ENCODE measurements around the gene NAALADL2.
"Not testable (repeated sequence)": the region's sequence is repeated elsewhere in the genome, so short reads cannot be mapped to it uniquely, and the experiment has no call there.

NAALADL2 gene

DNA sequence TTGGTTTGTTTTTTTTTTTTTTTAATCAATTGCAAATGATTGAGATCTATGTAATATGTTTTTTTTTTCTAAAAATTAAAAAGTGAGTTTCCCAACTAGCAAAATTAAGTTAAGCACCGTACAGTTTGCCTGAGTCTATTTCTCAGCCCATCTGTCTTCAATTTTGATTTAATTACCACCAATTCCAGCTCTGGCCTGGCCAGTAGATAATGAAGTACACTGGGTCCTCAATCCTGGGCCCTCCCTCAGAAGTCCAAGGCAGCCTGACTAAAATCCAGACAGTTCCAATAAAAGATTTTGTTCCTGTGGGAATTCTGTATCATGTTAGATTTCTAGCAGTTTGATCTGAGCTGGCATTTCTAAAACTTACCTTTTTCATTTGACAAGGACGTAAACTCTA lies 887.2 kb downstream of the NAALADL2 start:
- DNase-seq (ENCODE audit: low read depth in 2 of 2): no peak

DNA sequence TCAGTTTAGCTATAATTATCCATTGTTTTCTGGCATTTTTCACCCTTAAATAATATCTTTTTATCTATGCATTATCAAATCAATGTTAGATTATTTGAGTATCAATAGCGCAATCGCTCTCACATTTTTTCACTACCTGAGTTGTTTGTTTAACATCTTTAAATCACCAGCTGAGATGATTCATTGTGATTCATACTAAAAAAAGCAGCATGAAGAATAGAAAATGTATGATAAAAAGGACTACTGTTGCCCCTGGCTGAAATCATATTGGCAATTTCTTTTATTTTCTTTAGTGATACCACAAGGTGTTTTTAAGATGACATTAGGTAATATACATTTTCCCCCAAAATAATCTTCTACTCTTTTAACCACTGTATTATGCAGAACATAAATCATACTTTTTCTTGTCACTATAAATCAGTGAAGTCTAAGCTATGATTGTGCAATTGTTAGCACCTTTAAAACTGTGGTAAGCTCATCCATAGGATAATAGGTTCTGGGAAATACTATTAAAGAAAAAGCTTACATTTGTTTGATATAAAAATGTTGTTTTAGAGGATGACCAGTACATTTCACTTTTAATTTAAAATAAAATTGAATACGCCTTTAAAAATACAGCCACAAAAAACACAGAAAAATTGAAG lies 889.1 kb downstream of the NAALADL2 start:
- no peak for DNase-seq (ENCODE audit: low read depth in 2 of 2)

DNA sequence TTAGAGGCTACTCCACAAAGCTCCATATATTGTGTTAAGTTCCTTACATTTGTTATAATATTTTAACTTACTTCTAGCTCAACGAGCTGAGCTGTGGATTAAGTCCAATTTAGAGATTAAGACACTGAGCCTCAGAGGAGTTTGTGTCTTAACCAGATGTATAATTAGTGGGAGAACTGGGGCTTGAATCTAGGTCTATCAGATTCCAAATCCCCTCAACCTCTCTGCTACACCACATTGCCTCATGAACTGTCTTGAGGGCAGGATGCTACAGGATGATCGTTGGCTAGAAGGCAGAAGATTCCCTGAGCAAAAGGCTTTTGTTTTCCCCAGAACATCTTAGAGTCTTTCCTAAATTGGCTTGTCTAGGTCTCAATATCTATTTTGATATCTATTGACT lies 890.8 kb downstream of the NAALADL2 start:
- no peak for DNase-seq (ENCODE audit: low read depth in 2 of 2)

DNA sequence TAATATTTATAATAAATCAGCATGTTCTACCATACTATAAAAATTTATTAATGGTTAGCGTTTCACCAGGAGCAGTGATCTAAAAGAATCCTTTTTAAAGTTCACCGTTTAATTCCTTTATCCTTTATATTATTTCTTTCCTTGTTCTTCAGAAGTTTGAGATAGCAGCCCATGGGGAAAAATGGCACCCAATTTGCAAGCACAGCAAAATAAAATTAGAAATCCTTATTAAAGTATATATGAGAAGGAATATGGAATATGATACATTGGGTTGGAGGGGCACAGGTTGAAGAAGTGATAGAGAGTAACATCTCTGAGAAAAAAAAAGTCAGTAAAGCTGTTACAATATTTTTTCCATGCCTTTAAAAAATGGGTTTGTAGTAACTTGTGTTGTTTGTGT lies 892.0 kb downstream of the NAALADL2 start:
- no peak for DNase-seq (ENCODE audit: low read depth in 2 of 2)

DNA sequence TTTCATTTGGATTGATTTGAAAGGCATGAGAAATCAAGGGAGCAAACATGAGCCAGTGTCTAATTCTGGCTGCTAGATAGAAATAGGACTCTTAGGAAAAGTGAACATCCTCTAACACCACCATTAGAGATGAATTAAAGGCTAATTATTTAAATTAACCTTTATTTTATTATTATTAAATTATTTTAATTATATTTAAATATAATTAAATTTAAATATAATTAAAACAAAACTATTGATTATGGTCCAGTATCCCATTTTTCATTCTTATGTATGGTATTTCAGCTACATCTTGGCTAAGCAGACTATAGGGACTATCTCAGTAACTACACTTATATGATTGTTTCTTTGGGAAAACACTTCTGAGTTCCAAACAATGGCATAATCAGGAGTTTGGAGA lies 904.8 kb downstream of the NAALADL2 start:
- no peak for DNase-seq (ENCODE audit: low read depth in 2 of 2)

DNA sequence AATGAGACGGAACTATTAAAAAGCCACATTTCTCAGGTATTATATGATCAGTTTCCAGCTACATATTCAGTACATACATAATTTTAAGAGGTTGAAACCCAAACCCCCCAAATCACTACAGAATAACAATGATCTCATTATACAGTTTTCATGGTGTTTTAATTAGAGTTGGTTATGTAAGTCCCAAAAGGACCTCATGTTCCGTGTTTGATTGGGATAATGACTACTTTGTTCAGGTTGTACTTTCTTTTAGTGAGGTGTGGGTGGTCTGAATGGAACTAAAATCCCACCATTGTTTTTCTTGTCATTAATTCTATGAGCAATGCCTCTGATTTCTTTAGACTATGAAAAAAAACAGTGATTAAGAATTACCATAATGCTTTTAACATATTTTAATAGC lies 905.6 kb downstream of the NAALADL2 start:
- DNase-seq (ENCODE audit: low read depth in 2 of 2): no peak

DNA sequence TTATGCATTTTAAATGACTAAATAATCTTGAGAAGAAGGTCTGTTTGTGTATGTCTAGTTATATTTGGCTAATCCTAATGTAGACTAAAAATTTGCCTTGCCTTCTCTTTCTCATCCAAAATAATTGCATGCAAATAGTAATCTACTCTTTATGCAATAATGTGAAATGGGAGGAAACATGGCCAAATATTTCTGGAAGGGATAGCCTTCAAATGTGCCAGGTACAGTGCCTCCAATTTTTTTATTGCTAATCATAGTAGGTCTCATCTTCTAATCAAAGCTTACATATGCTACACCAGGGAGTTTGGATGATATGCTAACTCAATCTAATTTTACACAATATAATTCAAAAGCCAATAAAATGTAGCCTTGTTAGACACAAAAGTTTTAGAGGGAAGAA lies 911.3 kb downstream of the NAALADL2 start:
- DNase-seq (ENCODE audit: low read depth in 2 of 2): no peak

DNA sequence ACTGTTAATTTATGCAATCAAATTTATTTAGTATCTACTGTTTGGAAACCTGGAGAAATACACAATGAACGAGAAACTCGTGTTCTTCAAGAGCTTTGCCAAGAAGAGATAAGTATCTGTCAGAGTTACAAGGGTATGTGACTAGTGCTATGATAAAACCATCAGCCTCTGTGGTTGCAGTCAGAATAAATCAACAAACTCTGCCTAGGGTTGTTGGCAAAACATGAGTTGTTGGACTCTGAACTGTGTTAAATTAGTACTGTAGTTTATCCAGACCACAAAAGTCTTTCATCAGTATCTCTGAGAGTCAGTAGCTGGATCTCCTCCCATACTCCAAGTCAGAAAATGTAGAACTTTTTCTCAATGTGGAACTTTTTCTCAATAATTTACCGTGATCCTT lies 918.4 kb downstream of the NAALADL2 start:
- no peak for DNase-seq (ENCODE audit: low read depth in 2 of 2)

DNA sequence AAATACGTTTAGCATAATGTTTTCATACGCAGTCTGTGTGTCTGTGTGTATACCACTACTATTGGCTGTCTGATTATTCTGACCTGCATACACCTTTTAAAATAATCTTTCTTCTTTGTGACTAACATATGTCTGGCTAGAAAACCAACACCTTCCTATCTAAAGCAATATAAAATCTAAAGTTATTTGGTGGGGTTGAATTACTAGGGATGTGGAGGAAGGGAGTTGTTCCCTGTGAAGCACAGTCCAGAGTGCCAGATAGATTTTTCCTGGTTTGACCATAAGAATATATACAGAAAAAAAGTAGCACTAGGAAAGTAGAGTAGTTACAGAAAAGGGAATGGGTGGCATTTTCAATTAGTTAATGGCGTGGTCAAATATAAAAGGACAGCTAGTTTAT lies 918.8 kb downstream of the NAALADL2 start:
- DNase-seq (ENCODE audit: low read depth in 2 of 2): no peak

DNA sequence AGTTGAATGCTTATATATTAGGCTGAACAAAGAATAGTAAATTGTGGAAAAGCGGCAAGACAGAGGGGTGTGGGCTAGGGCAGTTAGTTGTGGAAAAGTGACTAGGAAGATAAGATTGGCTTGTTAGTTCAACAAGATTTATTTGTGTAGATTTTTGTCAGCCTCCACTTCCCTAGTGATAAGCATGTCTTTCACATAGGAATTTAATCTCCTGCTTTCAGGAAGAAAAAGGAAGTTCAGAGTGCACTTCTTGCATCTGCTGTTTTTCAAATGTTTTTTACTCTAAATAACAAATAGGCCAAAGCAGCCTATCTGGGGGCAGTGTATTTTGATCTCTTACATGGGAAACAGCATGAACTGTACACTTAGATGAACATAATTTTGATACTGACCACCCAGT lies 919.9 kb downstream of the NAALADL2 start:
- DNase-seq (ENCODE audit: low read depth in 2 of 2): no peak

DNA sequence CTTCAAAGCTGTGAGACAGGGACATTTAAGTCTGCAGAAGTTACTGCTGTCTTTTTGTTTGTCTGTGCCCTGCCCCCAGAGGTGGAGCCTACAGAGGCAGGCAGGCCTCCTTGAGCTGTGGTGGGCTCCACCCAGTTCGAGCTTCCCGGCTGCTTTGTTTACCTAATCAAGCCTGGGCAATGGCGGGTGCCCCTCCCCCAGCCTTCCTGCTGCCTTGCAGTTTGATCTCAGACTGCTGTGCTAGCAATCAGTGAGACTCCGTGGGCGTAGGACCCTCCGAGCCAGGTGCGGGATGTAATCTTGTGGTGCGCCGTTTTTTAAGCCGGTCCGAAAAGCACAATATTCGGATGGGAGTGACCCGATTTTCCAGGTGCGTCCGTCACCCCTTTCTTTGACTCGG lies 928.0 kb downstream of the NAALADL2 start:
- not testable (repeated sequence) for DNase-seq (ENCODE audit: low read depth in 2 of 2)

DNA sequence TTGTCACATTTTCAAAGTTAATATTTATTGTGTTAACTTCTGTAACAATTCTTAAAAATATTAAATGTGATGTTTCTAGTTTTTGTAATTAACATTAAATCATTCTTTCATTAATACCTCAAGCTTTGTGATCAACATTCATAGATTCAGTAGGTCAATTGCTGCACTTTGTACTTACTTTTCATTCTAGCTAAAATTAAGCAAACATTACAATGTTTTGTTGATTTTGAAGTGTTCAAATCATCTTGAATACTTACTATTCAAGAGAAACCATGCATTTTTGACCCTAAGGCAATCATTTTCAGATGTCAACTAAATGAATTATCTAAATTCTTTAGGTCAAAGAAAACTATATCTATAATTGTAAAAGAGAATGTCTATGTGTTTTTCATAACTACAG lies 933.1 kb downstream of the NAALADL2 start:
- no peak for DNase-seq (ENCODE audit: low read depth in 2 of 2)

DNA sequence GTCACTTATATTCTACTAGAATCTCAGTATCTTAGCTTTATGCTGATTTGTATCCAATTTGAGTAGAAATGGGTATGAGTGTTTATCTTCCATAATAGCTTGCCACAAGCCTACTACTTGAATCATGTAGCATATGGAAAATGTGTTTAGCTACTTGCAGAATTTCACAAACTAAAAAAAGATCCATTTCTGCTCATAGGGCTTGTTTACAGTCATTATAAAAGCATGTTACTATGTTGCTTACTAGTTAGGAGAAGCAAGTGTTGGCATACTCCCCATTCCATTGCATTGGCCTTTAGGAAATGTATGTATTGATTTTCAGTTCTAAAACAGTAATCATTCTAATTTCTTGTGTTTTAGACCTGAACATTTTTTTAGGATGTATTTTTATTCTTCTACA lies 939.2 kb downstream of the NAALADL2 start:
- no peak for DNase-seq (ENCODE audit: low read depth in 2 of 2)

DNA sequence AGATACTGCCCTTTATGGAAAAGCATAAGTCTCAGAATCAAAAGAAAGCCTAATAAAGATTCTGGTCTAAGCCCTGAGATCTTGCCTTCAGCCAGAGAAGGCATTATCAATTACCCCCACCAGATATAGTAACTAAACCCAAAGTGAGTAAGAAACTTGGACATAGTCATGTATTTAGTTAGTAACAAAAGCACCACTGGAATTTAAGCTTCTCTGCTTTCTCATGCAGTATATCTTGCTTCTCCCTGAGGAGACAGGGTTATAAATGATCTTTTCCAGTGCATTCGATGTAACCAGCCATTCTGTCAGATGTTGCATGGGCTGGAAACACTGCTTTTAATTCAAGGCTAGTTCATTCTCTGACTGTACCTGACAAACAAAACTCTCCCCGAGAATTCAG lies 946.7 kb downstream of the NAALADL2 start:
- DNase-seq (ENCODE audit: low read depth in 2 of 2): no peak

DNA sequence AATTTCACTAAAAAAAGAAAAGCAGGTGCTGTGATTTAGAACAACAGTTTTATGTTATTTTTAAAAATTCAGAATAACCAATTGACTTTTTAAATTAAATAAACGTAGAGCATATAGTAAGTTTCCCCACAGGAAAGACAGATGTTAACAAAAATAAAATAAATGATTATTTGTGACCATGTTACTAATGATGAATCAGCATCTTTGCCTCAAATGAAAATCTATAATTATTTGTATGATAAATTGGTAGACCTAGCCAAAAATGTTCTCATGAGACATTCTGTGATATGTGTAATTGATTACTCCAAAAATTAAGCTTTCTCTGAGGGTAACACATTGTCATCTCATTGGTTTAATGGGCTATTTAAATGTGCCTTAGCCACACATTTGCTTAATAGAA lies 948.0 kb downstream of the NAALADL2 start:
- no peak for DNase-seq (ENCODE audit: low read depth in 2 of 2)

DNA sequence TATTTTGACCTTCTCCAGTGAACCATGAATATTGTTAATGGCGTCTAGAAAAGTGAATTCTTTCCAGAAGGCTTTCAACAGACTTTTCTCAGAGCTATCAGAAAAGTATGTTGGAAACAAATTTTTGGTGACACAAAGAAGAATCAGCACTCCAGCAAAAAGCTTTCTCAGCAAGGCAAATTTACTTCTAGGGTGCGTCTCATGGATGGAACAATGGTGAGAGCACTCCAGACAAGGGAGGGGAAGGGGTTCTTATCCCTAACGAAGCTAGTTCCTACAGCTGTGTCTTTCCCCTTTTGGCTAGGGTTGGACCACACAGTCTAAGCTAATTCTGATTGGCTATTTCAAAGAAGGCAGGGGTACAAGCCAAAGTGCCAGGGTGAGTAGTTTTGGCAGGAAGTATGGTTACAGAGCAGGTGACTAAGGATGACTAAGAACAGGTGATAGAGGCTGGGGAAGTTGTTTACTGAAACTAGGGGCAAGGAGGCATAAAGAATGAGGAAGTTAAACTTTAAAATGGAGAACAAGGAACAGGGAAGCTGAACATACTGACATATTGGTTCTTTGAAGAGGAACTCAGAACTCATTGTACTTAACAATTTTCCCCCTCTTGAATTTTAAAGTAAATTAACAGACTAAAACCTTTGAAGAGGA lies 959.8 kb downstream of the NAALADL2 start:
- no peak for DNase-seq (ENCODE audit: low read depth in 2 of 2)

DNA sequence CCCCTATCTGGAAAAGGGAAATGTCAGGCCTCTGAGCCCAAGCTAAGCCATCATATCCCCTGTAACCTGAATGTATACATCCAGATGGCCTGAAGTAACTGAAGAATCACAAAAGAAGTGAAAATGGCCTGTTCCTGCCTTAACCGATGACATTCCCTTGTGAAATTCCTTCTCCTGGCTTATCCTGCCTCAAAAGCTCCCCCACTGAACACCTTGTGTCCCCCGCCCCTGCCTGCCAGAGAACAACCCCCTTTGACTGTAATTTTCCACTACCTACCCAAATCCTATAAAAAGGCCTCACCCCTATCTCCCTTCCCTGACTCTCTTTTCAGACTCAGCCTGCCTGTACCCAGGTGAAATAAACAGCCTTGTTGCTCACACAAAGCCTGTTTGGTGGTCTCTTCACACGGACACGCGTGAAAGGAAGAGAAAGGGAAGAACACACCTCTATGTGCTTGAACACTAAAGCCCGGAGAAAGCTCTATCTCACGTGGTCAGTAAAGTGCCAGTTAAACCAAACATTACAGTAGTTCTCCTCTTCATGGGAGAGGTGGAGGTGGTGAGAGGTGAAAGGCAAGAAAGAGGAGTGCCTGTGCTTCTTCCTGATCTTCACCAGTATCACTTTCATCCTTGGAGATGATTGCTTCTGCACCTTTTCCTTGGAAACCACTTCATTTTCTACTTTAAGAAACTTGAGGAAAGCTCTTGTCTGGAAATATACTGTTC lies 963.8 kb downstream of the NAALADL2 start:
- not testable (repeated sequence) for DNase-seq (ENCODE audit: low read depth in 2 of 2)

DNA sequence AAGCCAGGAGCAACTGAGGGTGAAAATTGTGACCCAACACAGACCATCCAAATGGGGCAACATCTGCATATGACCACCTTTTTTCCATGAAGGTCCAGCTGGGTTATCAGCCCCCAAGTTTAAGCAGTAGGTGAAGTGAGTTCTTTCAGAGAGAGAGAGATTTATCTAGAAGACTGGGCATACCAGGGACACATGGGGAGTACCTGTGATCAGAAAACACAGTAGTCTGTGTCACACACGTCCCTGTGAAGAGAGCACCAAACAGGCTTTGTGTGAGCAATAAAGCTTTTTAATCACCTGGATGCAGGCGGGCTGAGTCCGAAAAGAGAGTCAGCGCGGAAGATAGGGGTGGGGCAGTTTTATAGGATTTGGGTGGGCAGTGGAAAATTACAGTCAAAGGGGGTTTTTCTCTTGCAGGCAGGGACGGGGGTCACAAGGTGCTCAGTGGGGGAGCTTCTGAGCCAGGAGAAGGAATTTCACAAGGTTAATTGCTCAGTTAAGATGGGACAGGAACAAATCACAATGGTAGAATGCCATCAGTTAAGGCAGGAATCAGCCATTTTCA lies 966.0 kb downstream of the NAALADL2 start:
- DNase-seq (ENCODE audit: low read depth in 2 of 2): not testable (repeated sequence)

DNA sequence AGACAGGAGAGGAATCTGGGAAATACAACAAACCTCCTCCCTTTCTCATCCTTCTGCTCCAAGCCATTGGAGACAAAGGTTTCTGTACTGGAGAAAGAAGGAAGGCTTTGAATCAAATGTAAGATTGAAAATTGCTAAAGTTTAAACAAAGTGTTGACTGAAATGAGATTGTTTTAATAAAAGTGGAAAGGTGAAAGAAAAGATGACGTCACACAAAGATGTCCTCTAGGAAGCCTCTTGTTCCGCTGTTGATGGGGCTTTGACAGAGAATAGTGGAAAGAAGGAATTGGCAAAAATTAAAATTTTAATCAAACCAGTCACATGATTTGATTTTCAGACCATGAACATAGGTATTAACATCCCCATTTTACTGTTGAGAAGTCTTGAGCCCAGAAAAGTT lies 967.6 kb downstream of the NAALADL2 start:
- DNase-seq (ENCODE audit: low read depth in 2 of 2): no peak

DNA sequence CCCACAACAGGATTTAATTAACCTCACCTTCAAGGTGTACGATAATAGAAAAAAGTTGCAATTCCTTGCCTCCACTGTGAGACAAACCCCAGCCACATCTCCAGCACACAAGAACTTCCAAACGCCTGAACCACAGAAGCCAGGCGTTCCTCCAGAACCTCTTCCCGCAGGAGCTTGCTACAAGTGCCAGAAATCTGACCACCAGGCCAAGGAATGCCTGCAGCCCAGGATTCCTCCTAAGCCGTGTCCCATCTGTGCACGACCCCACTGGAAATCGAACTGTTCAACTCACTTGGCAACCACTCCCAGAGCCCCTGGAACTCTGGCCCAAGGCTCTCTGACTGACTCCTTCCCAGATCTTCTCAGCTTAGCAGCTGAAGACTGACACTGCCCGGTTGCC lies 970.7 kb downstream of the NAALADL2 start:
- not testable (repeated sequence) for DNase-seq (ENCODE audit: low read depth in 2 of 2)

DNA sequence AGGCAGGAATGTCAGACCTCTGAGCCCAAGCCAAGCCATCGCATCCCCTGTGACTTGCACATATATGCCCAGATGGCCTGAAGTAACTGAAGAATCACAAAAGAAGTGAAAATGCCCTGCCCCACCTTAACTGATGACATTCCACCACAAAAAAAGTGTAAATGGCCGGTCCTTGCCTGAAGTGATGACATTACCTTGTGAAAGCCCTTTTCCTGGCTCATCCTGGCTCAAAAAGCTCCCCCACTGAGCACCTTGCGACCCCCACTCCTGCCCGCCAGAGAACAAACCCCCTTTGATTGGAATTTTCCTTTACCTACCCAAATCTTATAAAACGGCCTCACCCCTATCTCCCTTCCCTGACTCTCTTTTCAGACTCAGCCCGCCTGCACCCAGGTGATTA lies 976.6 kb downstream of the NAALADL2 start:
- DNase-seq (ENCODE audit: low read depth in 2 of 2): not testable (repeated sequence)

DNA sequence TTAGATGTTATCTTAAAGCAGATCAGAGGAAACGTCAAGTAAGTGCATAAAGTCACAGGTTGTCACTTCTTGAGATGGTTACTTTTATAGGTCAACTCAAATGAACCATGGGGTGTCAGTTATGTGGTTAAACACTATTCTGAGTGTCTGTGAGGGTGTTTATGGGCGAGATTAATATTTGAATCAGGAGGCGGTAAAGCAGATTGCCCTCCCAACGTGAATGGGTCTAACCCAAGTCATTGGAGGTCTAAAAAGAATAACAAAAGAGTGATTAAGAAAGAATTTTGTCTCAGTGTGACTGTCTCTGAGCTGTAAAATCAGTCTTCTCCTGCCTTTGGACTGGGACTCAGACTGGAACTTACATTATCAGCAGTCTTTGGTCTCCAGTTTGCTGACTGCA lies 977.5 kb downstream of the NAALADL2 start:
- DNase-seq (ENCODE audit: low read depth in 2 of 2): no peak

DNA sequence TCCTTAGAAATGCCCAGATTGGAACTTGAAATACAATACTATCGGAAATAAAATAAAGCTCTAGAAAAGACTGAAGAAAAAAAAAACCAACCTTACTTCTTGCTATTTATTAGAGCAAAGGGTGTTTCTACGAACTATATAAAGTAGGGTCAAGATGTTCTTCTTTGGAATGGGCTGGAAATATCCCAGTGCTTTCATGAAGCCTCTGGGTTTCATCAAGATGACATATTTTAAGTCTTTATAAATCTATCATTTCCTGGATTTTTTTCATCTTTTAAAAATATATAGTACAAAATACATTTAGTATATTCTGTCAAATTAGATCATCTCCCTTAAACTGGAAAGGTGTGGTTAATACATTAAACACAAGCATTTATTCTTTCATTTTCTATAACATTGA lies 978.8 kb downstream of the NAALADL2 start:
- no peak for DNase-seq (ENCODE audit: low read depth in 2 of 2)

All from stimulated activated CD8-positive, alpha-beta memory T cell treated with anti-CD3 and anti-CD28 coated beads, Interleukin-15, amount 100 ng/mL, for 4 hours (primary cell).